Erythroblast (primary cell): Measurements from ENCODE around the gene NOMO2.
"Not testable (repeated sequence)": the region's sequence is repeated elsewhere in the genome, so short reads cannot be mapped to it uniquely, and the experiment has no call there.

Source experiments
- GATA1 ChIP-seq: IDR thresholded peaks from 2 replicates; pipeline ENCODE4 v1.6.1; 2011; ENCODE audit warnings: low read depth, mild to moderate bottlenecking, control low read depth, low read length, moderate library complexity
- POLR2A ChIP-seq: IDR thresholded peaks from 2 replicates; pipeline ENCODE4 v1.6.1; 2011; ENCODE audit warnings: mild to moderate bottlenecking, low read length

GRCh38 chr16:18579261-18579660 lies 17.4 kb upstream of the NOMO2 start:
- TF ChIP-seq POLR2A, GATA1: not testable (repeated sequence)
